HepG2 (cell line): ENCODE measurements around the gene ZNF195. TPM values are rescaled to one million over a fixed set of nuclear protein-coding genes. Genes with fewer than 3 reads are reported as not detected.

Experiments used
- IKZF1 ChIP-seq: fragments of 450-650 bp; IDR thresholded peaks from 2 replicates; pipeline ENCODE4 v1.7.1; 2016
- KDM5A ChIP-seq: fragments of 200-600 bp; sonication (generic); IDR thresholded peaks from 2 replicates; pipeline ENCODE4 v1.7.0; 2018; ENCODE audit warnings: antibody characterized with exemption, mild to moderate bottlenecking, low read length, borderline replicate concordance
- NFAT5 ChIP-seq: sonication (generic); formaldehyde crosslinking; IDR thresholded peaks from 2 replicates; pipeline ENCODE4 v1.4.0; 2020; ENCODE audit warnings: missing genetic modification reagents
- PAF1 ChIP-seq: IDR thresholded peaks from 2 replicates; pipeline ENCODE4 v1.6.1; 2016; ENCODE audit warnings: missing genetic modification reagents, missing compliant biosample characterization
- PHF20 ChIP-seq: sonication (generic); formaldehyde crosslinking; IDR thresholded peaks from 2 replicates; pipeline ENCODE4 v1.5.0; 2020; ENCODE audit warnings: mild to moderate bottlenecking, missing genetic modification reagents
- RFX3 ChIP-seq: IDR thresholded peaks from 2 replicates; pipeline ENCODE4 v1.6.1; 2016; ENCODE audit warnings: missing biosample characterization, missing genetic modification reagents
- SETDB1 ChIP-seq: sonication (generic); formaldehyde crosslinking; IDR thresholded peaks from 2 replicates; pipeline ENCODE4 v1.5.1; 2020; ENCODE audit warnings: missing genetic modification reagents, mild to moderate bottlenecking, borderline replicate concordance
- SP5 ChIP-seq: IDR thresholded peaks from 2 replicates; pipeline ENCODE4 v1.6.1; 2016; ENCODE audit warnings: low read depth, borderline replicate concordance
- TAF1 ChIP-seq: sonication (generic); formaldehyde crosslinking; IDR thresholded peaks from 2 replicates; pipeline ENCODE4 v1.4.0; 2020; ENCODE audit warnings: missing genetic modification reagents
- YY1 ChIP-seq: IDR thresholded peaks from 2 replicates; pipeline ENCODE4 v1.6.1; 2011; ENCODE audit warnings: low read length, low read depth, moderate library complexity, mild to moderate bottlenecking; ENCODE audit not compliant: insufficient read depth, insufficient replicate concordance
- ZBTB21 ChIP-seq: sonication (generic); formaldehyde crosslinking; IDR thresholded peaks from 2 replicates; pipeline ENCODE4 v1.4.0; 2020; ENCODE audit warnings: missing genetic modification reagents
- ZNF543 ChIP-seq: sonication (generic); formaldehyde crosslinking; IDR thresholded peaks from 2 replicates; pipeline ENCODE4 v1.4.0; 2020; ENCODE audit warnings: mild to moderate bottlenecking, missing genetic modification reagents
- ZNF557 ChIP-seq: sonication (generic); formaldehyde crosslinking; IDR thresholded peaks from 2 replicates; pipeline ENCODE4 v1.4.0; 2020; ENCODE audit warnings: missing genetic modification reagents
- ZNF816 ChIP-seq: sonication (generic); formaldehyde crosslinking; IDR thresholded peaks from 2 replicates; pipeline ENCODE4 v1.8.0; 2022; ENCODE audit warnings: missing genetic modification reagents, mild to moderate bottlenecking, borderline replicate concordance
- ZSCAN25 ChIP-seq: sonication (generic); formaldehyde crosslinking; IDR thresholded peaks from 2 replicates; pipeline ENCODE4 v1.8.0; 2022; ENCODE audit warnings: mild to moderate bottlenecking, missing genetic modification reagents
- polyA plus RNA-seq, 8 experiments: library from polyadenylated mRNA; depleted of rRNA in 3 of 8; stranded (reverse) in 7 of 8; unstranded in 1 of 8; fragments of >200 nt; fragmentation: Illumina TruSeq in 4 of 8; extraction: Trizol in 4 of 8; gene quantifications; 2 replicates each; pipeline versions ENCODE4 v1.2.1 to v1.2.3, GENCODE V29; 2011 to 2016; ENCODE audit warnings: low read depth in 4 of 8, missing spikeins in 1 of 8, mixed read lengths in 1 of 8; ENCODE audit not compliant: insufficient read depth in 1 of 8
- total RNA-seq, 5 experiments: library from RNA; depleted of rRNA; stranded (reverse); fragments of >200 nt; fragmentation: Illumina TruSeq; extraction: Trizol; gene quantifications; 2 replicates each; pipeline ENCODE4 v1.2.3, GENCODE V29; 2016; ENCODE audit warnings: low read depth in 1 of 5
- TF ChIP-seq, protein P1 (sequence below): sonication (generic); formaldehyde crosslinking; IDR thresholded peaks from 2 replicates; pipeline ENCODE4 v1.4.0; 2020; ENCODE audit warnings: mild to moderate bottlenecking, missing genetic modification reagents

The ZNF195 gene
- total and polyA plus RNA-seq, 2 of the 13 experiments (the other 11 are each of a cell fraction or from before 2014, with no cell fraction given), result 17.3 to 31.4 TPM

GRCh38 chr11:3378426-3379423 lies at the start of gene ZNF195 (continued):
- no peak for TF ChIP-seq NFAT5 (CRISPR knock-in tag)
- peak; percentile 75 for TF ChIP-seq KDM5A
- TF ChIP-seq TAF1 (CRISPR knock-in tag), result peak; percentile 96
- no peak for TF ChIP-seq ZBTB21 (CRISPR knock-in tag)
- peak; percentile 93 for TF ChIP-seq PHF20 (CRISPR knock-in tag)
- TF ChIP-seq RFX3 (CRISPR knock-in tag), result no peak
- TF ChIP-seq ZNF543 (CRISPR knock-in tag), result no peak
- TF ChIP-seq IKZF1, result no peak
- TF ChIP-seq ZSCAN25 (CRISPR knock-in tag), result peak; percentile 14; the same call in 1 of the 2 replicates
- TF ChIP-seq ZNF557, result no peak
- TF ChIP-seq PAF1 (CRISPR knock-in tag), result no peak
- peak; percentile 95 for TF ChIP-seq ZNF816 (CRISPR knock-in tag)
- TF ChIP-seq SETDB1 (CRISPR knock-in tag), result 0 out of 2 replicates have a peak, but pooled peaks have one; percentile 53
- TF ChIP-seq YY1, result peak; percentile 62
- no peak for TF ChIP-seq SP5 (CRISPR knock-in tag)
- TF ChIP-seq, protein P1, sequence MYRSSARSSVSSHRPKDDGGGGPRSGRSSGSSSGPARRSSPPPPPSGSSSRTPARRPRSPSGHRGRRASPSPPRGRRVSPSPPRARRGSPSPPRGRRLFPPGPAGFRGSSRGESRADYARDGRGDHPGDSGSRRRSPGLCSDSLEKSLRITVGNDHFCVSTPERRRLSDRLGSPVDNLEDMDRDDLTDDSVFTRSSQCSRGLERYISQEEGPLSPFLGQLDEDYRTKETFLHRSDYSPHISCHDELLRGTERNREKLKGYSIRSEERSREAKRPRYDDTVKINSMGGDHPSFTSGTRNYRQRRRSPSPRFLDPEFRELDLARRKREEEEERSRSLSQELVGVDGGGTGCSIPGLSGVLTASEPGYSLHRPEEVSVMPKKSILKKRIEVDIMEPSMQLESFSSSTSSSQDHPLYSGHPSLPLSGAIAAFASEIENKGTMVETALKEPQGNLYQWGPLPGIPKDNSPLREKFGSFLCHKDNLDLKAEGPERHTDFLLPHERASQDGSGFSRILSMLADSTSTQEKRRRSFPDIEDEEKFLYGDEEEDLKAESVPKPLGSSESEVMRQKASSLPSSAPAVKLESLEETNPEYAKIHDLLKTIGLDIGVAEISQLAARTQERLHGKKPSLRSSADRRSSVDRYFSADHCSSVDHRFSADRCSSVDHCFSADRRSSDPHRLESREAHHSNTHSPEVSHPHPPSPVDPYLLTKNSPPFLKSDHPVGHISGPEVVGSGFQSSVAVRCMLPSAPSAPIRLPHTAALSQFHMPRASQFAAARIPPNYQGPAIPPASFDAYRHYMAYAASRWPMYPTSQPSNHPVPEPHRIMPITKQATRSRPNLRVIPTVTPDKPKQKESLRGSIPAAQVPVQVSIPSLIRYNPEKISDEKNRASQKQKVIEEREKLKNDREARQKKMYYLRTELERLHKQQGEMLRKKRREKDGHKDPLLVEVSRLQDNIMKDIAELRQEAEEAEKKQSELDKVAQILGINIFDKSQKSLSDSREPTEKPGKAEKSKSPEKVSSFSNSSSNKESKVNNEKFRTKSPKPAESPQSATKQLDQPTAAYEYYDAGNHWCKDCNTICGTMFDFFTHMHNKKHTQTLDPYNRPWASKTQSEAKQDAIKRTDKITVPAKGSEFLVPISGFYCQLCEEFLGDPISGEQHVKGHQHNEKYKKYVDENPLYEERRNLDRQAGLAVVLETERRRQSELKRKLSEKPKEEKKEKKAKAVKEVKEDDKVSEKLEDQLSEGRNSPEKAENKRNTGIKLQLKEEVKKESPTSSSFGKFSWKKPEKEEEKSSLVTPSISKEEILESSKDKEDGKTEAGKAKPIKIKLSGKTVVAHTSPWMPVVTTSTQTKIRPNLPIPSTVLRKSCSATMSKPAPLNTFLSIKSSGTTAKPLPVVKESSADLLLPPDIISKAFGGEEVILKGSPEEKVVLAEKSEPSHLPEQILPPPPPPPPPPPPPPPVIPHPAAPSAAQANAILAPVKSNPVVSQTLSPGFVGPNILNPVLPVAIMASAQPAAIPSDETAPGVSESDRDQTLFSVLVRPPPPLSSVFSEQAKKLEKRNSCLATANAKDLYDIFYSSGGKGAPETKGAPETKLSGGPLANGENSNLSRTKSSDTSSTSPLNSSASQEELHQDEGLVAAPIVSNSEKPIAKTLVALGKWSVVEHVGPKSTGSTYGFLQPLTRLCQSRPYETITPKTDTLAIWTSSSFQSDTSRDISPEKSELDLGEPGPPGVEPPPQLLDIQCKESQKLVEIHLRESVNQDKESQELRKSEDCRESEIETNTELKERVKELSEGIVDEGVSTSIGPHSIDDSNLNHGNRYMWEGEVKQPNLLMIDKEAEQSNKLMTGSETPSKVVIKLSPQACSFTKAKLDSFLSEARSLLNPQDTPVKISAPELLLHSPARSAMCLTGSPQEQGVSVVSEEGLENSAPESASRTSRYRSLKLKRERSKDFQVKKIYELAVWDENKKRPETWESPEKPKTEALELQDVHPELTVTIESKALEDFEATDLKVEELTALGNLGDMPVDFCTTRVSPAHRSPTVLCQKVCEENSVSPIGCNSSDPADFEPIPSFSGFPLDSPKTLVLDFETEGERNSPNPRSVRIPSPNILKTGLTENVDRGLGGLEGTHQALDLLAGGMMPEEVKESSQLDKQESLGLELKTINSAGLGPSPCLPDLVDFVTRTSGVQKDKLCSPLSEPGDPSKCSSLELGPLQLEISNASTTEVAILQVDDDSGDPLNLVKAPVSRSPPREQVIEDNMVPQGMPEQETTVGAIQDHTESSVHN (CRISPR knock-in tag), result no peak
